ENCODE results near the gene TSPYL1.

DNA sequence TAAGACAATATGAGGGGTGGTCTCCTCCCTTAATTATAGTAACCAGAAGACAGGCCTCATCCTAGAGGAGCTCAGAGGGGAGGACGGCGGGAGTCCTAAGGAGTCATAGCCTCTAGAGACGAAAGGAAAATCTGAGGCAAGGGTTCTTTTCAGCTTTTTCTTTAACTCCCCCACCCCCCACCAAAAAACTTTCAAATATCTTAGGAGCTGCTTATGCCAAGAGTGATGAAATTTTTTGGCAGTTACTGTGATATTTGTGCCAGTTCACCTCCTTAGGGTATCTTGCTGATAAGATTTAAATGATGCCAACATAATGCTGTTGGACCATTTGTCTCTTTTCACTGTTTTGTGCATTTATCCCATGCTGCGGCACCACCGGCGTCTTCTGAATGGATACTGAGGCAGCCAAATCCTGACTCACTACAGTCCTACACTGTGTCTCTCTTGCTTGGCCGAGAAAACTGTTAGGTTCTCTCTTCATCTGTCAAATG lies 46.5 kb upstream of the TSPYL1 start:
- TF ChIP-seq, protein P1, sequence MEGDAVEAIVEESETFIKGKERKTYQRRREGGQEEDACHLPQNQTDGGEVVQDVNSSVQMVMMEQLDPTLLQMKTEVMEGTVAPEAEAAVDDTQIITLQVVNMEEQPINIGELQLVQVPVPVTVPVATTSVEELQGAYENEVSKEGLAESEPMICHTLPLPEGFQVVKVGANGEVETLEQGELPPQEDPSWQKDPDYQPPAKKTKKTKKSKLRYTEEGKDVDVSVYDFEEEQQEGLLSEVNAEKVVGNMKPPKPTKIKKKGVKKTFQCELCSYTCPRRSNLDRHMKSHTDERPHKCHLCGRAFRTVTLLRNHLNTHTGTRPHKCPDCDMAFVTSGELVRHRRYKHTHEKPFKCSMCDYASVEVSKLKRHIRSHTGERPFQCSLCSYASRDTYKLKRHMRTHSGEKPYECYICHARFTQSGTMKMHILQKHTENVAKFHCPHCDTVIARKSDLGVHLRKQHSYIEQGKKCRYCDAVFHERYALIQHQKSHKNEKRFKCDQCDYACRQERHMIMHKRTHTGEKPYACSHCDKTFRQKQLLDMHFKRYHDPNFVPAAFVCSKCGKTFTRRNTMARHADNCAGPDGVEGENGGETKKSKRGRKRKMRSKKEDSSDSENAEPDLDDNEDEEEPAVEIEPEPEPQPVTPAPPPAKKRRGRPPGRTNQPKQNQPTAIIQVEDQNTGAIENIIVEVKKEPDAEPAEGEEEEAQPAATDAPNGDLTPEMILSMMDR (IDR thresholded peaks at IDR 0.05), result no peak
- TF ChIP-seq POLR2A (IDR thresholded peaks at IDR 0.05), result no peak
